Chondrocyte (in vitro differentiated cells): ENCODE results near the gene TANGO2. TPM values are rescaled to one million over a fixed set of nuclear protein-coding genes. Genes with fewer than 3 reads are reported as not detected.

Experiments
- DNase-seq: peaks from one replicate; pipeline ENCODE4 v3.0.0; 2021; ENCODE audit warnings: mixed read lengths, low spot score
- H3K27ac Mint-ChIP-seq: one replicate; pipeline ENCODE4 v1.8.0; 2021; ENCODE audit warnings: mild to moderate bottlenecking, moderate library complexity, mixed read lengths; ENCODE audit not compliant: unreplicated experiment
- H3K27me3 Mint-ChIP-seq: 2 replicates; pipeline ENCODE4 v1.8.0; 2021; ENCODE audit warnings: low read depth, mixed read lengths
- H3K36me3 Mint-ChIP-seq: 2 replicates; pipeline ENCODE4 v1.8.0; 2021; ENCODE audit warnings: low read depth, mixed read lengths
- H3K4me1 Mint-ChIP-seq: 2 replicates; pipeline ENCODE4 v1.8.0; 2021; ENCODE audit warnings: low read depth, mild to moderate bottlenecking, mixed read lengths
- H3K4me3 Mint-ChIP-seq: one replicate; pipeline ENCODE4 v1.8.0; 2021; ENCODE audit warnings: mild to moderate bottlenecking, moderate library complexity, mixed read lengths; ENCODE audit not compliant: unreplicated experiment
- H3K9me3 Mint-ChIP-seq: 2 replicates; pipeline ENCODE4 v1.8.0; 2021; ENCODE audit warnings: low read depth, mixed read lengths
- CTCF ChIP-seq: fragments of 200-600 bp; sonication (generic); IDR thresholded peaks from 2 replicates; pipeline ENCODE4 v1.5.0; 2021; ENCODE audit warnings: antibody characterized with exemption, mild to moderate bottlenecking, moderate library complexity
- total RNA-seq: library from RNA; stranded (reverse); gene quantifications from 3 replicates; pipeline ENCODE4 v1.2.1, GENCODE V29; 2021

The TANGO2 gene
- total RNA-seq, 1 donor from 2014 or later = 30.1 TPM

GRCh38 chr22:19987394-19988306 lies 33.3 kb upstream of the TANGO2 start:
- Mint-ChIP-seq H3K27me3 (no peaks in the 10 kb centered on the region), H3K27ac (no peak overlapping the region)

GRCh38 chr22:19988331-19988808 lies 32.5 kb upstream of the TANGO2 start:
- H3K4me3 Mint-ChIP-seq = no peak overlapping the region
- H3K36me3 Mint-ChIP-seq = no peaks in the 10 kb centered on the region
- H3K4me1 Mint-ChIP-seq = peaks cover 49% of the 10 kb centered on the region
- H3K27me3 Mint-ChIP-seq = no peaks in the 10 kb centered on the region
- no peaks in the 10 kb centered on the region for H3K9me3 Mint-ChIP-seq
- H3K27ac Mint-ChIP-seq = no peak overlapping the region
- TF ChIP-seq CTCF = no peak
- no peak for DNase-seq

More at GRCh38 chr22:19987394-19988306, 33.3 kb upstream of the TANGO2 start:
- Mint-ChIP-seq H3K36me3 (no peaks in the 10 kb centered on the region), H3K9me3 (no peaks in the 10 kb centered on the region), H3K4me1 (peaks cover 49% of the 10 kb centered on the region), H3K4me3 (peak overlapping the region; percentile 33)
- no peak for TF ChIP-seq CTCF
- peak; percentile 62 for DNase-seq

- peaks cover 41% of the 10 kb centered on the region for H3K4me1 Mint-ChIP-seq
- H3K36me3 Mint-ChIP-seq = no peaks in the 10 kb centered on the region
- H3K9me3 Mint-ChIP-seq = no peaks in the 10 kb centered on the region
- peak; percentile 85 for DNase-seq
- no peak overlapping the region for H3K4me3 Mint-ChIP-seq
- no peaks in the 10 kb centered on the region for H3K27me3 Mint-ChIP-seq
- no peak overlapping the region for H3K27ac Mint-ChIP-seq
- TF ChIP-seq CTCF = no peak
Measured at GRCh38 chr22:19988965-19989724, 31.8 kb upstream of the TANGO2 start.

- Mint-ChIP-seq H3K27ac (no peak overlapping the region), H3K27me3 (no peaks in the 10 kb centered on the region), H3K4me1 (peaks cover 36% of the 10 kb centered on the region), H3K36me3 (no peaks in the 10 kb centered on the region), H3K9me3 (no peaks in the 10 kb centered on the region), H3K4me3 (no peak overlapping the region)
- no peak for TF ChIP-seq CTCF
- no peak for DNase-seq
Measured at GRCh38 chr22:19989725-19990067, 31.2 kb upstream of the TANGO2 start.

- no peaks in the 10 kb centered on the region for H3K36me3 Mint-ChIP-seq
- H3K27ac Mint-ChIP-seq = no peak overlapping the region
- peak; percentile 48 for DNase-seq
- H3K27me3 Mint-ChIP-seq = no peaks in the 10 kb centered on the region
- peaks cover 36% of the 10 kb centered on the region for H3K4me1 Mint-ChIP-seq
- H3K9me3 Mint-ChIP-seq = no peaks in the 10 kb centered on the region
- no peak overlapping the region for H3K4me3 Mint-ChIP-seq
- no peak for TF ChIP-seq CTCF
Measured at GRCh38 chr22:19990188-19990587, 30.7 kb upstream of the TANGO2 start.
